ENCODE data around the gene GFOD1.
"Not testable (repeated sequence)": the region's sequence is repeated elsewhere in the genome, so short reads cannot be mapped to it uniquely, and the experiment has no call there.

Gene GFOD1

GRCh38 chr6:13511141-13511571 lies 23.8 kb upstream of the GFOD1 start:
- DNase-seq = not testable (repeated sequence)

GRCh38 chr6:13510433-13510832 lies 23.0 kb upstream of the GFOD1 start:
- not testable (repeated sequence) for DNase-seq

DNA sequence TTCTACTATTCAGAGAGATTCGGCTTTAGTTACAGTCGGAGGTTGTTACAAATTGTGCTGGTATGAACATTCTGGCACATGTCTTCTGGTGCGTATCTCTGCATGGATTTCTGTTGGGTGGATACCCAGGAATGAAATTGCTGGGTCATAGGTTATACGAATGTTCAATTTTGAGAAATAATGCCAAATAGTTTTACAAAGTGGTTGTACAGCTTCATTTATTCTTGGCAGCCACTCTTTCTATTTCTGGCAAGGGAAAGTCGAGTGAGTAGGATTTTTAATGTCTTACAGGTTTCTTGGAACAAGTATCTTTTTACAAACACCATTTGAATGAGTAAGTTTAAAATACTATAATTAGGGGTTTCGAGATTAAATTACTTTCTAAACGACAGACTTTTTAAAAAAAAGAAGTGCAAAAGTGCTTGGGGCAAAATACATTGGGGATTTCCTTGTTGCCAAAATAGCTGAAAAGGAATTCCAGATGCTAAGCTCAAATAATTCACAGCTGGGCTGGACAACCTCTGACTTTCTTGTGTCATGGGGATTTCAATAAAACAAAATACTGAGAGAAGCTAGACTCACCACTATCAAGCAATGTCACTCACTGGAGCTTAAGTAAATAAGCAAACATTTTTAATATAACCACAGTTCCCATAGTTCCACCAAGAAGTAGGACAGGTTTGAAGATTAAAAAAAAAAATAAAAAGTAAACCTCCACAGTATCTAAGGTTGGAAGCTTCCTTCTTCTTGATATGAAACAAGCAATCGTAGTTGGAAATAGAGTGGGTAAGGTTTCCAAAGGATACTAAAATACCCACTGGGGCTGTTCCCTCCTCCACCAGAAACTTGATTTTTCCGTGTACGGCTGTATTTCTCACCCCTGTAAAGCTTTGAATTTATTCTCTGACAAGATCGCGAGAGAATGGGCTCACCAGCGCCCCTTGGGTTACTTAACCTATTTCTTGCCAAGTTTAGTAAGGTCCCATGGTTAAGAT lies 21.6 kb upstream of the GFOD1 start:
- DNase-seq = no peak

GRCh38 chr6:13507306-13507860 lies 20.0 kb upstream of the GFOD1 start:
- DNase-seq = no peak

DNA sequence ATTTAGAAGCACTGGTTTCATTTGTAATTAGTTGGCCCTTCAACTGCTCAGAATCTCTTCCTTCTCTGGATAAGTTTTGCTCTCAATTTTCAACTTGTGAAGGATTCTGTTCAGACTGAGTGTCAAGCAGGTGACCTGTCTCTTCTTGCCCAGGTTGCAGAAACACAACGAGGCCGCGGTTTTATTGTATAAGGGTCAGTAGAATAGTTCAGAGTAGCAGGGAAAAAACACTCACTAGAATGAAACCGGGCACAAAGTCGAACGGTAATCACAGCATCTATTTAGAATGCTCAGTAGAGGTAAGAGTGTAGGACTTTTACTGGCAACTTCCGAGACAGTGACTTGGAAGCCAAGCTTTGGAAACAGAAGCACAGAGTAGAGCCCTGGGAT lies 17.9 kb upstream of the GFOD1 start:
- no peak for DNase-seq

DNA sequence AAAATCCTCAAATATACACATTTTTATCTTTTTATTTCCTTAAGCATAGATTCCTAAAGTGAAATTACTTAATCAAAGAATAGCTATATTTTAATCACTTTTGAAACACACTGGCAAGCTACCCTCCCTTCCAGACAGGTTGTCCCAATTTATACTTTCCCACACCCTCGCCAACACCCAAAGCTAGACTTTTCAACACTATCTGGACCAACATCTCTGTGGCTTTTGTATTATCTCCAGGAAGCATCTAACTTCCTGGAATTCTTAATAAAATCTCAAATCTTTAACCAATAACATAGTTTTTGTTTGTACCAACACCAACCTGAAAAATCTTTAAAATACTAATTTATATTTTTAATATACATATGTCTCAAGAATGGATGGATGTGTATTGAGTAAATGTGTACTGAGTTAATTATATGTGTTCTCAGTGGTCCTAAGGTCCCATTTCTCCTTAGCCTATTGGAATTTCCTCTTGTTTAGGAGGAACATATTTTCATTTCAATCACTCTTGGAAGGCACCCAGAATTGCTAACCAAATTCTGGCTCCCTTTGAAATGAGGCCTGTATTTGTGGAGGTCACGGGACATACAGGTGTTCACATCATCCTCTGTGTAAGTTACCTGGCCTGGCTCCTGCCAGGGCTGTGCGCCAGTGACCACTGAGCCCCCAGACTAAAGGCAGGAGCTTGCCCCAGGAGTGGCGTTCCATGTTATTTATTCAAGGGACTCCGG lies 17.4 kb upstream of the GFOD1 start:
- DNase-seq = no peak

GRCh38 chr6:13500915-13501314 lies 13.5 kb upstream of the GFOD1 start:
- no peak for DNase-seq

GRCh38 chr6:13500264-13500663 lies 12.9 kb upstream of the GFOD1 start:
- DNase-seq = no peak

GRCh38 chr6:13496513-13497190 lies 9.3 kb upstream of the GFOD1 start:
- no peak for DNase-seq

DNA sequence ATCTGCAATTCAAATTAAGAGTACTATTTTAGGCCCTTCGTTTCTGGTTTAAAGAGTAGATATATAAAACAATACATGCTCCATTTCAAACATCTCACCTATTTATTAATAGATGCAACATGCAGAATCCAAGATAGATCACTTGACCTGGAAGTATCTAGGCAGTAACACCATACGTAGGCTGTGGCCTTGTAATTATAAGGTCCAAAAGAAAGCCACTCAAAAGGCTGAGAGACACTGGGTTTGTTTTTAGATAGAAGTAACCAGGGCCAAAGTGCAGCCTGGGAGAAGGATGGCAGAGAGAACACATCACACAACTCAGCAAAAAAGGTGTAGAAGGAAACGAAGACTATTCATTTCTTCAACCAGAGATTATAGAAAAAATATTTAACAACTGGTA lies 8.4 kb upstream of the GFOD1 start:
- DNase-seq = no peak

DNA sequence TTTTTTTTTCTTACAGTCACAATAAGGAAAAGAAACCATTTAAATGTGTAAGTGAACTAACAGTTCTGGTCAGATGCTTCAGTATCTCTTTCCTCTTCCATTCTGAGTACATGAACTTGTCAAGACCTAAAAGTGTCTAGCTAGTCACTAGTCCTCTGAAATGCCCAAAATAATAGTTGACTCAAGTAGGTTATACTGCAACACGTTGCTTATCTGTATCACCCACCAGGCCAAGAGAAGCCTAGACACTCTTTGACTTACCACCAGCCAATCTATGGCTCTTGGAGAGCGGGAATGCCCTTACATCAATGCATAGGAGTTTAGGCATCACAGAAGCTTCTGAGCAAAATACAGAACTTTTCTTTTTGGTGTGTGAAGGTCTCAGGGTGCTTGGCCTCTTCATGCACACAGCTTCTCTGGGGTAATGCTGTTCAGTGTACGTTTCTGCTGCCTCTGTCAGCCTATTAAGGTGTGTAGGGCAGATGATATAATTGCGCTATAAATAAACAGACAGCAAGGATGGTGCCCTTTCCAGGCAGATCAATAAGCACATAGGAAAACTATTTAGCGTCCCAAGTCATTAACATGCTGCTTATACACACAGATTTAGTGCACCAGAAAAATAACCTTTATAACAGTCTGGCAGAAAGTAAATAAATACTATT lies 7.8 kb upstream of the GFOD1 start:
- no peak for DNase-seq

- no peak for DNase-seq
Measured at GRCh38 chr6:13494137-13494536, 6.7 kb upstream of the GFOD1 start.

GRCh38 chr6:13493147-13493546 lies 5.7 kb upstream of the GFOD1 start:
- no peak for DNase-seq

- no peak for DNase-seq
Measured at GRCh38 chr6:13492357-13492756, 5.0 kb upstream of the GFOD1 start.

DNA sequence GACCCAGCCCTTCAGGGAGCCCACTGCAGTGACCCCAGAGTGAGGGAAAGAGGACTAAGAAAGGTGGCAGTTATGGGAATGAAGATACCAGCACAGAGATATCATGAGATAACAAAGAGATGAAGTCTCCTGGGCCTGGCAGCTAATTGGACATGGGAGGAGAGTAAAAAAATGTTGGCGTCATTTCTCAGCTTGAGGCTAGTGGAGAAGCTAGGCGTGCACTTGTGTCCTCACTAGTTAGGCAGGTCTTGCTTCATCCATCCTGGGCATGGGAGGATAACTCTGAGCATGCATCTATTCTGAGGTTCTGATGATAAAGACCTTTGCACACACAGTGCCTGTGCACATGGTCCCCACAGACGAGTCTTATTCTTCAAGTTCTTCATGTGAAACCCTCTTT lies 4.1 kb upstream of the GFOD1 start:
- DNase-seq = no peak

- DNase-seq = no peak
Measured at GRCh38 chr6:13490402-13490801, 3.0 kb upstream of the GFOD1 start.

GRCh38 chr6:13488896-13489237 lies 1.5 kb upstream of the GFOD1 start:
- DNase-seq = no peak

- DNase-seq = peak; percentile 21
Measured at GRCh38 chr6:13488015-13488895, 855 bp upstream of the GFOD1 start.

DNA sequence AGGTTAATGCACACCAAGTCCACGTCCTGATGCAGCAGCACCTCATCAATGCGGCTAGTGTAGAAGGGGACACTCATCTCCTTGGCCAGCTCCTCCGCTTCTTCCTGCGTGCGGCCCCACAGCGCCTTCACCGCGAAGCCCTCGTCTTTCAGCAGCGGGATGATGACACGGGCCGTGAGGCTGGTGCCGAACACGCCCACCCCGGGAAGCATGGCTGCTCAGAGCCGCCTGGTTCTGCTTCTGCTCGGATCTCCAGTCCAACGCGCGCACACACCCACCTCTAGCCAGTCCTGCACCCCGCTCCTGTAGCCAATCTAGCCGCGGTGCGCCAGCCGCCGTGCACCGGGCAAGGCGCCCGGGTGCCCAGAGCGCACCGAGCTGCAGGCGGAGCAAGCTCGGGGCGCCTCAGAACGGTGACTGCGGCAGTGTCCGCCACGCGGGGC lies 700 bp downstream of the GFOD1 start:
- peak; percentile 58 for DNase-seq

GRCh38 chr6:13485923-13486562 lies 1.4 kb downstream of the GFOD1 start:
- peak; percentile 37 for DNase-seq

DNA sequence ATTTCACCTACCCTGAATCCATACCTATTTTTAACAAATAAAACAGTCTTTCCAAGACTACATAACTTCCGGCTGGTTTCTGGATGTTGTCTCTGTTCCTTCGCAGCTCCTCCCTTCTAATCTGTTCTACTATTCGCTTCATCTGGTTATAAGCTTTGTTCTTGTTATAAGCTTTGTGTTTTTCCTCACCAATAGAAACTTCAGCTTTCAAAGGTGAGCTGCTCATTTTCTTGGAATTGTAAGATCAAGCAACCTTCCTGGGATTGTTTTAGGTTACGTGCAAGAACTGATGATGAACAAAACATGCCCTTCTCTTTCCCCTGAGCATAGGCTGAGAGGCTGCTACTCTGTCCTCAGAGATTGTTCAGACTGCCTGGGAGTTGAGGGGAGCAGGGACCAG lies 2.1 kb downstream of the GFOD1 start:
- DNase-seq = no peak
